CD4-positive, alpha-beta T cell (primary cell): ENCODE results near the gene MAPK8IP1. TPM values are rescaled to one million over a fixed set of nuclear protein-coding genes. Genes with fewer than 3 reads are reported as not detected.

ENCODE experiments used
- ATAC-seq: fragments of 200-7000 bp; cut with Tn5 transposase; one replicate; pipeline ENCODE4 v1.10.0; 2022; ENCODE audit warnings: mild to moderate bottlenecking; ENCODE audit not compliant: poor library complexity
- CTCF ChIA-PET: fragments of 350-600 bp; sonication (Branson Sonifier 250); formaldehyde crosslinking; loops from one replicate; lab custom pipeline; 2021; ENCODE audit warnings: antibody characterized with exemption, inconsistent platforms; lab: Charles Lee
- POLR2A ChIA-PET: fragments of 350-600 bp; sonication (Branson Sonifier 250); formaldehyde crosslinking; loops from one replicate; lab custom pipeline; 2021; ENCODE audit warnings: antibody characterized with exemption, inconsistent platforms; lab: Charles Lee
- DNase-seq, 14 experiments: peaks; one replicate each; pipeline ENCODE4 v3.0.0-alpha.2; 2013 to 2020; ENCODE audit warnings: mixed read lengths in 2 of 14
- H3K27ac ChIP-seq, 2 donors: one replicate each; pipeline versions ENCODE4 v1.5.1 to v1.7.0; 2013; ENCODE audit warnings: low read length in 2 of 2, low read depth in 1 of 2, mild to moderate bottlenecking in 1 of 2
- H3K27me3 ChIP-seq, 2 experiments: 1 replicate in 1 of 2; 2 replicates in 1 of 2; pipeline versions ENCODE4 v1.6.1 to v1.7.0; 2013; ENCODE audit warnings: low read length in 2 of 2, control low read depth in 1 of 2, mild to moderate bottlenecking in 1 of 2, moderate library complexity in 1 of 2; ENCODE audit not compliant: insufficient read depth in 2 of 2, control insufficient read depth in 1 of 2
- H3K36me3 ChIP-seq: one replicate; pipeline ENCODE4 v1.6.1; 2013; ENCODE audit warnings: low read length, control low read depth; ENCODE audit not compliant: insufficient read depth
- H3K4me1 ChIP-seq: one replicate; pipeline ENCODE4 v1.6.1; 2013; ENCODE audit warnings: low read length, control low read depth; ENCODE audit not compliant: insufficient read depth
- H3K4me3 ChIP-seq: one replicate; pipeline ENCODE4 v1.5.1; 2013; ENCODE audit warnings: mild to moderate bottlenecking, low read length, moderate library complexity
- H3K9me3 ChIP-seq, 2 experiments: 1 replicate in 1 of 2; 2 replicates in 1 of 2; pipeline versions ENCODE4 v1.6.1 to v1.7.0; 2013; ENCODE audit warnings: low read length in 2 of 2, mild to moderate bottlenecking in 2 of 2, control low read depth in 1 of 2, moderate library complexity in 1 of 2; ENCODE audit not compliant: control insufficient read depth in 1 of 2, insufficient read depth in 1 of 2
- H3K27ac Mint-ChIP-seq: one replicate; pipeline ENCODE4 v1.8.0; 2020; ENCODE audit warnings: mixed read lengths
- H3K27me3 Mint-ChIP-seq: one replicate; pipeline ENCODE4 v1.8.0; 2021; ENCODE audit warnings: mixed read lengths
- H3K36me3 Mint-ChIP-seq: one replicate; pipeline ENCODE4 v1.8.0; 2021; ENCODE audit warnings: low read depth, mixed read lengths
- H3K4me1 Mint-ChIP-seq: one replicate; pipeline ENCODE4 v1.8.0; 2021; ENCODE audit warnings: low read depth, mixed read lengths
- H3K4me3 Mint-ChIP-seq: one replicate; pipeline ENCODE4 v1.8.0; 2020; ENCODE audit warnings: mild to moderate bottlenecking, mixed read lengths
- H3K9me3 Mint-ChIP-seq: one replicate; pipeline ENCODE4 v1.8.0; 2020; ENCODE audit warnings: mixed read lengths
- CTCF ChIP-seq: fragments of 200-600 bp; IDR thresholded peaks from one replicate; pipeline ENCODE4 v1.8.0; 2022; ENCODE audit warnings: antibody characterized with exemption, mild to moderate bottlenecking
- intact Hi-C, 2 experiments: fragments of 100-400 bp; cut with DNase I in 1 of 2; cut with micrococcal nuclease in 1 of 2; formaldehyde crosslinking; loops; one replicate each; pipeline versions ENCODE4 v1.15.1 to v1.9.0; 2023 to 2025; cut with DNase I, micrococcal nuclease
- total RNA-seq, 174 experiments: library from RNA in 2 of 174; stranded (reverse) in 2 of 174; gene quantifications; one replicate each; pipeline ENCODE4 v1.2.3 and lab custom pipeline; 2021 to 2026

MAPK8IP1 gene
- total RNA-seq, 2 experiments from 2014 or later = 2.3 to 2.4 TPM

DNA sequence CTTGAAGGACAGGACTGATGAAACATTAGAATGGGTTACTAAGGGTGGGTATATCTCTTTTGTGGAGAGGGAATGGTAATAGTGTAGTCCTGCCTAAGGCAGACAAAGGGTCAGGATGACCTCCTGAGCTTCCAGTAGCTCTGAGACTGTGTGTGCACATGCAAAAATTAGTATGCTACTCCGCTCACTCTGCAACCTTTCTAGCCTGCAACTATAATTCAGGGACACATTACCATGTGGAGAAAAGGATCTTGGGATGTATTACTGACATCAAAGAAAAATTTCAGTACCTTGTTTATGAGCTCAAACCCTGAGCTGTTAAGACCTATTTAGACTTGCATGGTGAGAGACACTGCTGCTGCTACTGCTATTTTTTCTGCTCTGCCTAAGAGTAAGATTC is 62.4 kb downstream of the MAPK8IP1 start:
- peaks cover 75% of the 10 kb centered on the region for H3K36me3 ChIP-seq
- ChIA-PET POLR2A (no interaction called here), CTCF (interaction anchor here (0.7 kb wide), 1 partner anchor 17 kb away, joined by 3 read pairs; no protein-coding TSS in a partner anchor)
- no peak overlapping the region for H3K27ac ChIP-seq
- DNase-seq (no peak), ATAC-seq (no peak)
- H3K36me3 Mint-ChIP-seq = peaks cover 98% of the 10 kb centered on the region
- H3K27ac Mint-ChIP-seq = no peak overlapping the region
- no peaks in the 10 kb centered on the region for H3K4me1 Mint-ChIP-seq
- H3K9me3 ChIP-seq = no peaks in the 10 kb centered on the region
- H3K27me3 Mint-ChIP-seq = no peaks in the 10 kb centered on the region
- intact Hi-C loops = no loop called here
- H3K4me3 ChIP-seq = no peak overlapping the region
- no peaks in the 10 kb centered on the region for H3K4me1 ChIP-seq
- no peak for TF ChIP-seq CTCF
- no peaks in the 10 kb centered on the region for H3K9me3 Mint-ChIP-seq
- no peaks in the 10 kb centered on the region for H3K27me3 ChIP-seq
- H3K4me3 Mint-ChIP-seq = no peak overlapping the region

DNA sequence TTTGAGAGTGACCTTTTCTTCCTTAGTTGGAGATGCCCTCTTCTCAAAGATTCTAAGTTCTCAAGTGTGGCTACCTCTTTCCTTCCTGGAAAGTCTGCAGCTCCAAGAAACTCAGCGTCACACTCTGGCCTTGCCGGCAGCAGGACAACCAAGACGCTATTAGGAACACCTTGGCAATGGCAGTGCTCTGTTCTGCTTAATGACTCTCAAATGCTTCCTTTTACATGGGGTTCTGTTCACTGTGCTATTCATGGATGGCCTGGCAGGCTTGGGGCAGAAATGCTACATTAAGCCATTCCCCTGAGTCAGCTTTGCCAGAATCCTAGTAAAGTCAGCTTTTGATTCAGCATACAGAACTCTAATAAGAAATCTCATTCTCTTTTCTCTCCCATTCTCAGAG is 62.9 kb downstream of the MAPK8IP1 start:
- TF ChIP-seq CTCF = no peak
- peaks cover 98% of the 10 kb centered on the region for H3K36me3 Mint-ChIP-seq
- ChIA-PET CTCF (interaction anchor here (0.7 kb wide), 1 partner anchor 17 kb away, joined by 3 read pairs; no protein-coding TSS in a partner anchor), POLR2A (no interaction called here)
- DNase-seq = no peak
- no peak overlapping the region for H3K27ac ChIP-seq
- H3K9me3 Mint-ChIP-seq = no peaks in the 10 kb centered on the region
- H3K27me3 Mint-ChIP-seq = no peaks in the 10 kb centered on the region
- no peak for ATAC-seq
- no peaks in the 10 kb centered on the region for H3K4me1 Mint-ChIP-seq
- no peak overlapping the region for H3K4me3 ChIP-seq
- no peaks in the 10 kb centered on the region for H3K9me3 ChIP-seq
- no peaks in the 10 kb centered on the region for H3K4me1 ChIP-seq
- no peaks in the 10 kb centered on the region for H3K27me3 ChIP-seq
- H3K27ac Mint-ChIP-seq = no peak overlapping the region
- intact Hi-C loops = no loop called here
- H3K36me3 ChIP-seq = peaks cover 75% of the 10 kb centered on the region
- H3K4me3 Mint-ChIP-seq = no peak overlapping the region

GRCh38 chr11:45949992-45950407 is 64.5 kb downstream of the MAPK8IP1 start:
- no peak for TF ChIP-seq CTCF
- Histone ChIP-seq H3K9me3 (no peaks in the 10 kb centered on the region), H3K4me3 (no peak overlapping the region), H3K27me3 (no peaks in the 10 kb centered on the region), H3K4me1 (no peaks in the 10 kb centered on the region), H3K36me3 (peaks cover 75% of the 10 kb centered on the region), H3K27ac (no peak overlapping the region)
- no peak for DNase-seq
- POLR2A ChIA-PET = interaction anchor here (0.6 kb wide), 1 partner anchor 9 kb away, joined by 3 read pairs; no protein-coding TSS in a partner anchor
- Mint-ChIP-seq H3K9me3 (no peaks in the 10 kb centered on the region), H3K36me3 (peaks cover 90% of the 10 kb centered on the region), H3K27ac (no peak overlapping the region), H3K4me1 (no peaks in the 10 kb centered on the region), H3K4me3 (no peak overlapping the region), H3K27me3 (no peaks in the 10 kb centered on the region)
- ATAC-seq = no peak
- intact Hi-C loops = no loop called here
- CTCF ChIA-PET = interaction anchor here (1.4 kb wide), 1 partner anchor 15 kb away, joined by 4 read pairs; no protein-coding TSS in a partner anchor

Other genes starting within 250 kb of the MAPK8IP1 start
- gene CHST1, start 220.0 kb upstream of the MAPK8IP1 start, total RNA-seq = not detected
- gene SLC35C1, start 80.5 kb upstream of the MAPK8IP1 start, total RNA-seq = 1 to 10 TPM; 4.4 to 4.9 TPM
- gene CRY2, start 38.2 kb upstream of the MAPK8IP1 start, total RNA-seq = 100 to 1,000 TPM; 248 TPM
- 1 to 10 TPM; 5.7 to 6.0 TPM for gene FREY1, start 21.6 kb downstream of the MAPK8IP1 start, total RNA-seq
- gene PEX16, start 32.2 kb downstream of the MAPK8IP1 start, total RNA-seq = 10 to 100 TPM; 56.3 to 62.0 TPM
- gene LARGE2, start 37.0 kb downstream of the MAPK8IP1 start, total RNA-seq = 1 to 10 TPM; 2.7 to 3.5 TPM
- gene PHF21A, start 235.8 kb downstream of the MAPK8IP1 start, total RNA-seq = 10 to 100 TPM; 59.5 to 66.2 TPM